Natural killer cell (primary cell): Measurements from ENCODE around the gene KCNJ6. TPM values are rescaled to one million over a fixed set of nuclear protein-coding genes. Genes with fewer than 3 reads are reported as not detected.

Source experiments
- ATAC-seq, 3 donors: fragments of 150-1000 bp in 2 of 3; fragments of 200-7000 bp in 1 of 3; cut with Tn5 transposase; 1 replicate in 1 of 3; 2 replicates in 2 of 3; pipeline ENCODE4 v1.10.0; 2021; ENCODE audit warnings: mild to moderate bottlenecking in 2 of 3, moderate library complexity in 2 of 3
- DNase-seq, 2 donors: peaks; one replicate each; pipeline versions ENCODE4 v3.0.0 to v3.0.0-alpha.2; 2013 to 2021; ENCODE audit warnings: mixed read lengths in 1 of 2
- H3K27ac ChIP-seq: one replicate; pipeline ENCODE4 v1.5.1; 2013; ENCODE audit warnings: mild to moderate bottlenecking, low read length
- H3K27me3 ChIP-seq: one replicate; pipeline ENCODE4 v1.6.1; 2013; ENCODE audit warnings: low read length; ENCODE audit not compliant: control insufficient read depth, insufficient read depth
- H3K36me3 ChIP-seq: one replicate; pipeline ENCODE4 v1.6.1; 2013; ENCODE audit warnings: low read length; ENCODE audit not compliant: control insufficient read depth, insufficient read depth
- H3K4me1 ChIP-seq: one replicate; pipeline ENCODE4 v1.6.1; 2013; ENCODE audit warnings: low read length; ENCODE audit not compliant: control insufficient read depth, insufficient read depth
- H3K4me3 ChIP-seq: one replicate; pipeline ENCODE4 v1.5.1; 2013; ENCODE audit warnings: low read length
- H3K9me3 ChIP-seq: one replicate; pipeline ENCODE4 v1.6.1; 2013; ENCODE audit warnings: low read length; ENCODE audit not compliant: control insufficient read depth, insufficient read depth
- H3K27ac Mint-ChIP-seq, 2 donors: one replicate each; pipeline ENCODE4 v1.8.0; 2022; ENCODE audit warnings: mild to moderate bottlenecking in 2 of 2, mixed read lengths in 2 of 2, moderate library complexity in 1 of 2
- H3K27me3 Mint-ChIP-seq, 2 donors: one replicate each; pipeline ENCODE4 v1.8.0; 2022; ENCODE audit warnings: low read depth in 2 of 2, mixed read lengths in 2 of 2
- H3K36me3 Mint-ChIP-seq: one replicate; pipeline ENCODE4 v1.8.0; 2022; ENCODE audit warnings: mixed read lengths
- H3K4me1 Mint-ChIP-seq, 2 donors: one replicate each; pipeline ENCODE4 v1.8.0; 2022; ENCODE audit warnings: mixed read lengths in 2 of 2
- H3K4me3 Mint-ChIP-seq: one replicate; pipeline ENCODE4 v1.8.0; 2022; ENCODE audit warnings: mild to moderate bottlenecking, moderate library complexity, mixed read lengths
- H3K9me3 Mint-ChIP-seq, 2 donors: one replicate each; pipeline ENCODE4 v1.8.0; 2022; ENCODE audit warnings: mixed read lengths in 2 of 2
- CTCF ChIP-seq: fragments of 200-600 bp; IDR thresholded peaks from one replicate; pipeline ENCODE4 v1.8.0; 2022; ENCODE audit warnings: antibody characterized with exemption
- WGBS: methylation state at CpG from one replicate; pipeline ENCODE4 v1.1.7; 2013; ENCODE audit warnings: missing lambda C conversion rate; ENCODE audit not compliant: insufficient coverage; 5-methylcytosine and 5-hydroxymethylcytosine counted together
- intact Hi-C: fragments of 100-400 bp; cut with micrococcal nuclease; formaldehyde crosslinking; loops from one replicate; pipeline ENCODE4 v1.14.2; 2022
- total RNA-seq, 4 donors: library from RNA; stranded (reverse); fragments of 120-200 nt in 1 of 4; gene quantifications; one replicate each; pipeline versions ENCODE4 v1.2.3 to v1.2.4, GENCODE V29; 2013 to 2022

Gene KCNJ6
- total RNA-seq, 3 donors from 2014 or later (not counting 1 experiment from before 2014, with no cell fraction given) = not detected

DNA sequence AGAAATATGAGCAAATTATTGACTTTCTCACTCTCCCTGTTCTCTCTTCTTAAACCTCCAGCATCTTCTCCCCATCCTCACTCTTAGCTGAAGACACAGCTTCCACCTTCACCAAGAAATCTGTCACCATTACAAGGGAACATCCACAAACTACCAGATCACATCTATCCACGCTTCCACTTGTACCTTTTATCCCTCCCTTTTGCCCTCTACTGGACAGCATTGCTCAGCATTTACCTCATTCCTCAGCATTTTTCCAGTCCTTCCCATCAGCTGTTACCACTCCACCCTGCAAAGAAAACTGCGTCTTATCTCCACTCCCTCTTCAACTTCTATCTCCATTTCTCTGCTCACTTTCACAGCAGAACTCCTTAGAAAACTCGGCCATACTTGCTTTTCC lies 42.6 kb downstream of the KCNJ6 start:
- 65% methylated on average over 3 of the region's 3 CpGs for WGBS
- H3K9me3 ChIP-seq = no peaks in the 10 kb centered on the region
- no peak overlapping the region for H3K27ac ChIP-seq
- no peaks in the 10 kb centered on the region for H3K4me1 Mint-ChIP-seq
- no peak for TF ChIP-seq CTCF
- ATAC-seq (no peak), DNase-seq (no peak)
- H3K4me3 Mint-ChIP-seq = no peak overlapping the region
- no peaks in the 10 kb centered on the region for H3K27me3 Mint-ChIP-seq
- no peak overlapping the region for H3K4me3 ChIP-seq
- H3K27ac Mint-ChIP-seq = no peak overlapping the region
- H3K4me1 ChIP-seq = no peaks in the 10 kb centered on the region
- H3K9me3 Mint-ChIP-seq = no peaks in the 10 kb centered on the region
- intact Hi-C loops = no loop called here
- no peaks in the 10 kb centered on the region for H3K36me3 Mint-ChIP-seq
- H3K36me3 ChIP-seq = no peaks in the 10 kb centered on the region
- no peaks in the 10 kb centered on the region for H3K27me3 ChIP-seq

- peaks cover 3 to 10% of the 10 kb centered on the region in 2 donors for H3K27me3 Mint-ChIP-seq
- H3K4me3 Mint-ChIP-seq = no peak overlapping the region
- H3K27me3 ChIP-seq = no peaks in the 10 kb centered on the region
- H3K36me3 ChIP-seq = no peaks in the 10 kb centered on the region
- intact Hi-C loops = no loop called here
- DNase-seq (no peak), ATAC-seq (no peak)
- no peaks in the 10 kb centered on the region for H3K36me3 Mint-ChIP-seq
- H3K4me3 ChIP-seq = no peak overlapping the region
- WGBS = 76% methylated on average over 7 of the region's 8 CpGs
- no peaks in the 10 kb centered on the region for H3K9me3 Mint-ChIP-seq
- H3K27ac ChIP-seq = no peak overlapping the region
- H3K4me1 ChIP-seq = no peaks in the 10 kb centered on the region
- TF ChIP-seq CTCF = no peak
- no peaks in the 10 kb centered on the region for H3K9me3 ChIP-seq
- H3K4me1 Mint-ChIP-seq = no peaks in the 10 kb centered on the region
- H3K27ac Mint-ChIP-seq = no peak overlapping the region
These were observed 45.0 kb downstream of the KCNJ6 start for GRCh38 chr21:37871121-37871862.

DNA sequence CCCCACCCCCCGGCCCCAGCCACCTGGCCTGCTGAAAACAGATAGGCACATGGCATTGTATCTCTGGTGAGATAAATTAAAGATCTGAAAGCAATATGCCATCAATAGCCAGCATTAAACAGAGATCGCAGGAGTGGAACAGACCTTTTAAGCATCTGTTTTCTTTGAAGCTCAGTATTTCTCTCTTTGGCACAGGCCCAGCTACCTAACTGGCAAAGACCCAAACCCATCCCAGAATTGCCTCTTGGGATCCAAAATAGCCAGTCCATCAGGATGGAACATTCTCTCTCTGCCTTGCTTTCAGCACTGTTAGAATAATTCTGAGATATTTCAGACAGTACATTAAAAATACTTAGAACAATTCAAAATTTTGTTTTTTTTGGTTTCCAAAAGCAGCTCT lies 46.0 kb downstream of the KCNJ6 start:
- no peaks in the 10 kb centered on the region for H3K4me1 ChIP-seq
- no peak overlapping the region for H3K27ac ChIP-seq
- H3K9me3 ChIP-seq = no peaks in the 10 kb centered on the region
- intact Hi-C loops = no loop called here
- Mint-ChIP-seq H3K9me3 (no peaks in the 10 kb centered on the region), H3K4me3 (no peak overlapping the region), H3K4me1 (no peaks in the 10 kb centered on the region), H3K27me3 (peaks cover 6 to 15% of the 10 kb centered on the region in 2 donors), H3K27ac (no peak overlapping the region), H3K36me3 (no peaks in the 10 kb centered on the region)
- DNase-seq (no peak), ATAC-seq (no peak)
- 100% methylated on average over 1 of the region's 2 CpGs for WGBS
- H3K4me3 ChIP-seq = no peak overlapping the region
- TF ChIP-seq CTCF = no peak
- H3K27me3 ChIP-seq = no peaks in the 10 kb centered on the region
- no peaks in the 10 kb centered on the region for H3K36me3 ChIP-seq

GRCh38 chr21:37869661-37870060 lies 46.6 kb downstream of the KCNJ6 start:
- no peak for DNase-seq
- Histone ChIP-seq H3K4me1 (no peaks in the 10 kb centered on the region), H3K9me3 (no peaks in the 10 kb centered on the region), H3K27ac (no peak overlapping the region), H3K27me3 (no peaks in the 10 kb centered on the region), H3K36me3 (no peaks in the 10 kb centered on the region), H3K4me3 (no peak overlapping the region)
- Mint-ChIP-seq H3K4me1 (no peaks in the 10 kb centered on the region), H3K36me3 (no peaks in the 10 kb centered on the region), H3K9me3 (no peaks in the 10 kb centered on the region), H3K4me3 (no peak overlapping the region), H3K27me3 (peaks cover 6 to 15% of the 10 kb centered on the region in 2 donors), H3K27ac (no peak overlapping the region)
- no peak for TF ChIP-seq CTCF
- no peak for ATAC-seq
- intact Hi-C loops = no loop called here
